ENCODE data around the gene KIF26B. TPM values are rescaled to one million over a fixed set of nuclear protein-coding genes. Genes with fewer than 3 reads are reported as not detected.

Gene KIF26B
- total RNA-seq, 3 donors from 2014 or later (not counting 1 experiment from before 2014, with no cell fraction given) = 0.16 to 0.96 (median 0.18) TPM

DNA sequence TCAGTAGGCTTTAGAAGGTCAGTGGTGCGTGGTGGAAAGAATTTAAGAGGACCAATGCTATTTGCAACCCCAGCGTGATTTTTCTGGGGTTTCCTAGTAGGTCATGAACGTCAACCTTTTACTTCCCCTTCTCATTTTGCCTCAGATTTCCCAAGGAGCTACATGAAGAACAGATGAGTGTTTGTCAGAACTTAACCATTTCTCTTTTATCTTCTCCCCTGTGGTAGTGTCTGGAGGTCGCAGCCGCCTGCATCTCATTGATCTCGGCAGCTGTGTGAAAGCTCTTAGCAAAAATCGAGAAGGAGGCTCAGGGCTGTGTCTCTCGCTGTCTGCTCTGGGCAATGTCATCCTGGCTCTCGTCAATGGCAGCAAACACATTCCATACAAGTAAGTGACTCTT is 491.1 kb downstream of the KIF26B start:
- 54% methylated on average over 8 of the region's 9 CpGs for WGBS (ENCODE audit: insufficient coverage)
- ATAC-seq = no peak
- H3K9me3 ChIP-seq (ENCODE audit: control insufficient read depth, insufficient read depth, low read length) = peaks cover 12% of the 10 kb centered on the region

DNA sequence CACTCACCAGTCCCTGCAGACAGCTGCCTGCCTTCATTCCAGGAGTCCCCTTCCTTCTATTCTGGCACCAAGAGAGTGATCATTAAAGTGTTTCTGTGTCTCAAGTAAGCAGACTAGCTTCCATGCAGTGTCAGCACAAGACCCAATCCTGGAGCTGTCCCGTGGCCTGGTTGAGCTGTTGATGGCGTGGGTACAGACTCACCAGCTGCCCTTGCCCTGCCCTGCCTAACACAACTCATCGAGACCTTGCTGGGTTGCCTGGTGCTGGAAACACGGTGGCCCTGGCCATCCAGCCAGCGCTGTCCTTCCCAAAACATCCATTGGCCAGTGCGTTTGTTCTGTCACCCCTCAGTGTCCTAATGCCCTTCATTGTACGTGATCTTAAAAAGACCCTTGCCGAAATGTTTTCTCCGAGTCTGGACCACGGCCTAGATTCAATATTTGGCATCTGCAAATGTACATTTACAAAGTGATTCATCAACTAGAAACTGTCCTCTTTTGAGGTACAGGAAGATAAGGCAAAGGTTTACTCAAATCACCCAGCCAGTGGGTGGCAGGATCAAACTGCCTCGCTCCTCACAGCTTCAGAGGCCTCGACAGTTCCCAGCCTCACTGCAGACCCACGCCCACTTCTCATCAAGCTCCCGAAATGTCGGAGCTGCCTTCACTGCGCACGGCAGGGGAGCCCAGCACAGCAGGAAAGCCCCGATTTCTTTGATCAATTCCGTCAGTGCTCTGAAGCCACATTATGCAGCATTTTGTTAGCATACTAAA is 494.2 kb downstream of the KIF26B start:
- H3K27me3 ChIP-seq (ENCODE audit: control insufficient read depth, insufficient read depth, low read length) = no peaks in the 10 kb centered on the region
- Mint-ChIP-seq H3K4me1 (peaks cover 0 to 11% of the 10 kb centered on the region in 2 donors), H3K27ac (no peak overlapping the region), H3K4me3 (no peak overlapping the region), H3K27me3 (ENCODE audit: low read depth in 2 of 2) (peaks cover 0 to 10% of the 10 kb centered on the region in 2 donors), H3K9me3 (no peaks in the 10 kb centered on the region), H3K36me3 (no peaks in the 10 kb centered on the region)
- DNase-seq = peak in 1 of 2 donors; percentile 6
- intact Hi-C loops (cut with micrococcal nuclease) = no loop called here
- H3K36me3 ChIP-seq (ENCODE audit: control insufficient read depth, insufficient read depth, low read length) = no peaks in the 10 kb centered on the region
- H3K27ac ChIP-seq (ENCODE audit: low read length) = no peak overlapping the region
- ATAC-seq = peak in 1 of 3 donors; percentile 39
- no peaks in the 10 kb centered on the region for H3K4me1 ChIP-seq (ENCODE audit: control insufficient read depth, insufficient read depth, low read length)
- no peak overlapping the region for H3K4me3 ChIP-seq (ENCODE audit: low read length)
- WGBS (ENCODE audit: insufficient coverage) = 68% methylated on average over 19 of the region's 19 CpGs
- TF ChIP-seq, protein P1, sequence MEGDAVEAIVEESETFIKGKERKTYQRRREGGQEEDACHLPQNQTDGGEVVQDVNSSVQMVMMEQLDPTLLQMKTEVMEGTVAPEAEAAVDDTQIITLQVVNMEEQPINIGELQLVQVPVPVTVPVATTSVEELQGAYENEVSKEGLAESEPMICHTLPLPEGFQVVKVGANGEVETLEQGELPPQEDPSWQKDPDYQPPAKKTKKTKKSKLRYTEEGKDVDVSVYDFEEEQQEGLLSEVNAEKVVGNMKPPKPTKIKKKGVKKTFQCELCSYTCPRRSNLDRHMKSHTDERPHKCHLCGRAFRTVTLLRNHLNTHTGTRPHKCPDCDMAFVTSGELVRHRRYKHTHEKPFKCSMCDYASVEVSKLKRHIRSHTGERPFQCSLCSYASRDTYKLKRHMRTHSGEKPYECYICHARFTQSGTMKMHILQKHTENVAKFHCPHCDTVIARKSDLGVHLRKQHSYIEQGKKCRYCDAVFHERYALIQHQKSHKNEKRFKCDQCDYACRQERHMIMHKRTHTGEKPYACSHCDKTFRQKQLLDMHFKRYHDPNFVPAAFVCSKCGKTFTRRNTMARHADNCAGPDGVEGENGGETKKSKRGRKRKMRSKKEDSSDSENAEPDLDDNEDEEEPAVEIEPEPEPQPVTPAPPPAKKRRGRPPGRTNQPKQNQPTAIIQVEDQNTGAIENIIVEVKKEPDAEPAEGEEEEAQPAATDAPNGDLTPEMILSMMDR (IDR thresholded peaks at IDR 0.05) = no peak
- H3K9me3 ChIP-seq (ENCODE audit: control insufficient read depth, insufficient read depth, low read length) = no peaks in the 10 kb centered on the region

More for the DNA sequence above, 491.1 kb downstream of the KIF26B start:
- Mint-ChIP-seq H3K4me1 (peaks cover 0 to 11% of the 10 kb centered on the region in 2 donors), H3K9me3 (peaks cover 3 to 16% of the 10 kb centered on the region in 2 donors), H3K27me3 (ENCODE audit: low read depth in 2 of 2) (peaks cover 0 to 10% of the 10 kb centered on the region in 2 donors), H3K36me3 (peaks cover 11% of the 10 kb centered on the region), H3K27ac (no peak overlapping the region), H3K4me3 (no peak overlapping the region)
- H3K36me3 ChIP-seq (ENCODE audit: control insufficient read depth, insufficient read depth, low read length) = no peaks in the 10 kb centered on the region
- H3K4me3 ChIP-seq (ENCODE audit: low read length) = no peak overlapping the region
- no peak overlapping the region for H3K27ac ChIP-seq (ENCODE audit: low read length)
- no peak for DNase-seq
- H3K4me1 ChIP-seq (ENCODE audit: control insufficient read depth, insufficient read depth, low read length) = no peaks in the 10 kb centered on the region
- TF ChIP-seq, protein P1 (IDR thresholded peaks at IDR 0.05) = no peak
- H3K27me3 ChIP-seq (ENCODE audit: control insufficient read depth, insufficient read depth, low read length) = peaks cover 2% of the 10 kb centered on the region
- intact Hi-C loops (cut with micrococcal nuclease) = no loop called here

DNA sequence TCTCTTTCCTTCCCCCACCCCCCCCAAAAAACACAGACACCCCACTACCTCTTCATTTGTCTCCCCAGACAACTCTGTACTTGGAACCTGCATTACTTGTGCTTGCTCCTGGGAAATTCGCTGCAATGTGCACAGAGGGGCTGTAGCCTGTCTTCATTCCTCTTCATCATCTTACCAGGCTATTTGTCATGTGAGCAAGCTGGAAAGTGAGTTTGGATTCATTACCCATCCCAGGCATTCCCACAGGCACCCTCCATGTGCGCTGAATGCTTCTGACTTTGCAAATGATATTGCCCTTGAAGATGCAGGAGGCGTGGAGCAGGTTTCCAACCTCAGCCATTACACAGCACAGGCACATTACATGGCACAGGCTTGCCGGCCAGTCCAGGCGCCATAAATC is 494.9 kb downstream of the KIF26B start:
- WGBS (ENCODE audit: insufficient coverage) = 90% methylated on average over 5 of the region's 5 CpGs
- DNase-seq (no peak), ATAC-seq (no peak)
- Mint-ChIP-seq H3K27ac (no peak overlapping the region), H3K4me1 (peaks cover 0 to 11% of the 10 kb centered on the region in 2 donors), H3K4me3 (no peak overlapping the region), H3K9me3 (no peaks in the 10 kb centered on the region), H3K27me3 (ENCODE audit: low read depth in 2 of 2) (peaks cover 0 to 9% of the 10 kb centered on the region in 2 donors), H3K36me3 (no peaks in the 10 kb centered on the region)
- no peaks in the 10 kb centered on the region for H3K4me1 ChIP-seq (ENCODE audit: control insufficient read depth, insufficient read depth, low read length)
- no peaks in the 10 kb centered on the region for H3K36me3 ChIP-seq (ENCODE audit: control insufficient read depth, insufficient read depth, low read length)
- intact Hi-C loops (cut with micrococcal nuclease) = no loop called here
- H3K27ac ChIP-seq (ENCODE audit: low read length) = no peak overlapping the region
- H3K9me3 ChIP-seq (ENCODE audit: control insufficient read depth, insufficient read depth, low read length) = no peaks in the 10 kb centered on the region
- no peaks in the 10 kb centered on the region for H3K27me3 ChIP-seq (ENCODE audit: control insufficient read depth, insufficient read depth, low read length)
- TF ChIP-seq, protein P1 (IDR thresholded peaks at IDR 0.05) = no peak
- H3K4me3 ChIP-seq (ENCODE audit: low read length) = no peak overlapping the region
